Purkinje cell (primary cell): ENCODE measurements around the gene SNAP25. TPM values are rescaled to one million over a fixed set of nuclear protein-coding genes. Genes with fewer than 3 reads are reported as not detected.

Experiments used
- polyA plus RNA-seq: library from polyadenylated mRNA; unstranded; fragments of >200 nt; fragmentation: Nextera tagmentation; gene quantifications from 2 replicates; pipeline ENCODE4 v1.2.1, GENCODE V29; 2014

Gene SNAP25
- polyA plus RNA-seq = 640 and 1,248 TPM in 2 replicates

DNA sequence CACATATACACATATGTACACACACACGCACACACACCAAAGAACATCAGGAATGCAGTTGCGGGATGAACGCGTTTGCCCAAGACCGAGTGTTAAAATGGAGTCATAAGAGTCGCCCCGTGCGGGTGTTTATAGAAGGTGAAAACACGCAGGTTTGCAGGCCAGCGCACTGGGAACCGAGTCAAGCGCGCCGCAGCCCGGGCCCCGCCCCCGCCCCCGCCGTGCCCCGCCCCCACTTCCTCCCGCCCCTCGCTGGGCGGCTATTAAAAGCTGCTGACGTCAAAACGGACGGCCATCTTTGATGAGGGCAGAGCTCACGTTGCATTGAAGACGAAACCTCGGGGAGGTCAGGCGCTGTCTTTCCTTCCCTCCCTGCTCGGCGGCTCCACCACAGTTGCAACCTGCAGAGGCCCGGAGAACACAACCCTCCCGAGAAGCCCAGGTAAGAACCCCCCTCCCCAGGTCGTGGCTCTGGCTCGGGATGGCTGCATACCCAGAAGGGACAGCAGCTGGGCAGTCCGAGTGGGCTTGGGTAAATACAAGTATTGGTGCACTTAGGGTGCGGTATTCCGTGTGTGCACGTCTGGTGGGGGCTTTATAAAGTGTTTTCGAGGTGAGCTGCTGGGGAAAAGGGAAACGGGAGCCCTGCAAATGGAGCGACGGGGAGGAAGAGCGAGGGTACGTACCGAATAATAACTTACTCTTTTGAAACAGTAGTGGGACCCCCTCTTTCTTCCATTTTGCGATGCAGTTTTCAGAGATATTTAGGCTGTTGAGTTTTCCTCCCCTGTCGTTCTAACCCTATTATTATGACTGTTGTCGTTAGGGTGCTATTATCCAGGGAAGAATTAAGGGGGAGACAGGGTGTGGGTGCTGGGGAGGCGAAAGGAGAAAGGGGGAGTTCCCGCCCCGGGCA lies at the start of gene SNAP25:
Gene SNAP25 (plus strand): TSS at position 295 of the 916 bp plus-strand sequence. CDS start 56,662 bp downstream, outside the sequence.

Other genes starting within 250 kb of the SNAP25 start
- gene ANKEF1, start 183.8 kb upstream of the SNAP25 start, polyA plus RNA-seq = 2.5 and 3.1 TPM in 2 replicates
- gene MKKS, start 215.4 kb downstream of the SNAP25 start, polyA plus RNA-seq = 39.4 and 45.8 TPM in 2 replicates
- 5.6 and 6.4 TPM in 2 replicates for gene SLX4IP, start 216.5 kb downstream of the SNAP25 start, polyA plus RNA-seq